Measurements from ENCODE around the gene PRXL2B.
A peak's percentile ranks its signal among the peaks of the same experiment; 100 is the strongest.
"Not testable (repeated sequence)": the region's sequence is repeated elsewhere in the genome, so short reads cannot be mapped to it uniquely, and the experiment has no call there.

The PRXL2B gene

DNA sequence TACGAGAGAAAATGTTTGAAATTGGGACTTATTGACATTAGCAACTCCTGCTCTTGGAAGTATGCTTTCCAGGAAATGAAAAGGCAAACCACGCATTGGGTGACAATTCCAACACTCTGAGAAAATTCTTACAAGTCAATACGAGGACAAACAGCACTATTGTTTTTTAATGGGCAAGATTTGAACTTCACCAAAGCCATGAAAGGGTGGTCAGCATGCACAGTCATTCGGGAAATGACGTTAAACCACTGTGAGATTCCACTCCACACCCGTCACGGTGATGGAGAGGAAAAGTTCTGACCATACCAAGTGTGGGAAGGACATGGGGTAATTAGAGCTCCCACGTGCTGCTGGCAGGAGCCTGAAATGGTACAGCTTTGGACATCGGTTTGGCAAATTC is 12.2 kb upstream of the PRXL2B start:
- Histone ChIP-seq H4K20me1 (no peaks in the 10 kb centered on the region), H3K4me3 (no peak overlapping the region), H3K27ac (no peak overlapping the region), H3K4me1 (peaks cover 62% of the 10 kb centered on the region), H3K36me3 (no peaks in the 10 kb centered on the region), H3K9me3 (peaks cover 14% of the 10 kb centered on the region), H3K9ac (no peak overlapping the region), H3K27me3 (no peaks in the 10 kb centered on the region), H3K4me2 (no peak overlapping the region)
- TF ChIP-seq Cebpa-rat (IDR thresholded peaks at IDR 0.05): no peak

DNA sequence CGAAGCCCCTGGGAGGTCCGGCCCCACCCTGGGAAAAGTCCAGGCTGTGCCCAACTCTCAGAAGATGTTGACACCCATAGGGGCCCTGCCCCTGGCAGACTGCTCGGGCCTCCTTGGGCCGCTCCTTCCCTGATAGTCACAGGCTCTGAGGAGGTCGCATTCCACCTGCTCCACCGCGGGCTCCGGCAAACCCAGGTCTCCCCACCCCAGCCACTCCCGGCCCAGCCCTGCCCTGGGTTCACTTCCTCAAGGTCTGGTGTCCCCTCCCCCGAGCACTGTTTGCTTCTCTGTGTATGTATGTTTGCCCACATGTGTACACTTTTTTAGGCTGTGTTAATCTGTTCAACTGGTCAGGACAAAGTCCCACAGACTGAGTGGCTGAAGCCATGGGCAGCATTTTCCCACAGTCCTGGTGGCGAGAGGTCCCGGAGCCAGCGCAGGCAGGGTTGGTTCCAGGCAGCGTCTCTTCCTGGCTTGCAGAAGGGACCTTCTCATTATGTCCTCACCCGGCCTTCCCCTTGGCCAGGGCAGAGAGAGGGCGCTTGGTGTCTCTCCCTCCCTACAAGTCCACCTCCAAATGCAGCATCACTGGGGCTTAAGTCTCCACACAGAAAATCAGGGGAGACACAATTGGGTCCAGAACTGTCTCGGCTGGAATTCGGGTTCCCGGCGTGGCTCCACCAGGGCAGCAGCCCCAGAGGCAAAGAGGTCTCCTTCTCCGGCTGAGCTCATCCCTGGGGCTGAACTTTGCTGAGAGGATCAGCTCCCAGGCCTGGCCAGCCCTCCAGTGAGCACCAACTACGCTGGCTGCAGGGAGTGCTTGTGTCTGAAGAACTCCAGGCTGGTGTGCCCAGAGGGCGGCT is 10.5 kb upstream of the PRXL2B start:
- H3K27me3 ChIP-seq: no peaks in the 10 kb centered on the region
- H3K9ac ChIP-seq: peak overlapping the region; percentile 76
- H4K20me1 ChIP-seq: no peaks in the 10 kb centered on the region
- peaks cover 62% of the 10 kb centered on the region for H3K4me1 ChIP-seq
- peak overlapping the region; percentile 53 for H3K4me3 ChIP-seq
- peaks cover 14% of the 10 kb centered on the region for H3K9me3 ChIP-seq
- TF ChIP-seq Cebpa-rat (IDR thresholded peaks at IDR 0.05): no peak
- H3K27ac ChIP-seq: peak overlapping the region; percentile 89
- H3K36me3 ChIP-seq: no peaks in the 10 kb centered on the region
- H3K4me2 ChIP-seq: peak overlapping the region; percentile 98

DNA sequence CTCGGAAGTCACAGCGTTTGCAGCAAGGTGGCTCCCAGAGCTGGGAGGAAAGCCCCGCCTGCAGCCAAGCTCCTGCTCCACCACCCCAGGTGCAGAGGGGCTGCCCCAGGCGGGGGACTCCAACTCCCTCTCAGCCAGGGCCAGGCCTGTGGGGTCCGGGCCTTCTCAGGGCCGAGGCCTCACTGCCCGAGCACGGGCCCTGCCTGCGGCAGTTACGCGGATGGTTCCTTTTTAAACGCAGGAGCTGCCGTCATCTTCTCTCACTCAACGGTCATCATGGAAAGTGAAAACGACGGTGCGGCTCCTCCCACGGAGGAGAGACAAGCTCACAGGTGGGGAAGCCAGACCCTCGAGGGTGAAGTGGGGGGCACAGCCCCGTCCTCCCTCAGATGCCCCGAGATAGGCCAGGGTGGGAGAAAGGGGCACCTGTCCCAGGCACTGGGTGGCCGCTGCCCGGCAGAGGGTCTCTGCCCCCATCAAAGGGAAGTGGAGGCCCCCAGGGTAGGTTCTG is 9.0 kb upstream of the PRXL2B start:
- H3K4me3 ChIP-seq: peak overlapping the region; percentile 26; the same call in 1 of the 2 replicates

DNA sequence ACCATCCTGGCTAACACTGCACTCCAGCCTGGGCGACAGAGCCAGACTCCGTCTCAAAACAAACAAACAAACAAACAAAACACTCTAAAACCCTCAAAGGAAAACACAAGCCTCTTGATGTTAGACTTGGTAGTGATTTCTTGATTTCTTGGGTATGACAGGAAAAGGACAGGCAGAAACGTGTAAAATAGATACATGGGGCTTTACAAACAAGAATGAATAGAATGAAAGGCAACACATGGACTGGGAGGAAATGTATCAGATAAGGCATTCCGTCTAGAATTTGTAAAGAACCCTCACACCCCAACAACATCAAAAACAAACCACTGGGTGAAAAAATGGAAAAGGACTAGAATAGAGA is 7.8 kb upstream of the PRXL2B start:
- peaks cover 86% of the 10 kb centered on the region for H3K4me1 ChIP-seq
- H3K9me3 ChIP-seq: peaks cover 4% of the 10 kb centered on the region; the same call in 1 of the 2 replicates
- H3K27me3 ChIP-seq: no peaks in the 10 kb centered on the region
- H3K27ac ChIP-seq: peak overlapping the region; percentile 83
- H3K9ac ChIP-seq: peak overlapping the region; percentile 60; the same call in 1 of the 2 replicates
- peak overlapping the region; percentile 98 for H3K4me2 ChIP-seq
- no peaks in the 10 kb centered on the region for H3K36me3 ChIP-seq
- H3K4me3 ChIP-seq: 0 out of 2 replicates have a peak overlapping the region, but pooled peaks have one; percentile 26
- TF ChIP-seq Cebpa-rat (IDR thresholded peaks at IDR 0.05): no peak
- no peaks in the 10 kb centered on the region for H4K20me1 ChIP-seq

More for the DNA sequence above, 9.0 kb upstream of the PRXL2B start:
- H3K36me3 ChIP-seq, H4K20me1 ChIP-seq, H3K27me3 ChIP-seq: not testable (repeated sequence)
- H3K9ac ChIP-seq: peak overlapping the region; percentile 60
- H3K4me1 ChIP-seq: peaks cover 75% of the 10 kb centered on the region
- H3K9me3 ChIP-seq: peaks cover 14% of the 10 kb centered on the region
- H3K27ac ChIP-seq: peak overlapping the region; percentile 83
- H3K4me2 ChIP-seq: peak overlapping the region; percentile 98

DNA sequence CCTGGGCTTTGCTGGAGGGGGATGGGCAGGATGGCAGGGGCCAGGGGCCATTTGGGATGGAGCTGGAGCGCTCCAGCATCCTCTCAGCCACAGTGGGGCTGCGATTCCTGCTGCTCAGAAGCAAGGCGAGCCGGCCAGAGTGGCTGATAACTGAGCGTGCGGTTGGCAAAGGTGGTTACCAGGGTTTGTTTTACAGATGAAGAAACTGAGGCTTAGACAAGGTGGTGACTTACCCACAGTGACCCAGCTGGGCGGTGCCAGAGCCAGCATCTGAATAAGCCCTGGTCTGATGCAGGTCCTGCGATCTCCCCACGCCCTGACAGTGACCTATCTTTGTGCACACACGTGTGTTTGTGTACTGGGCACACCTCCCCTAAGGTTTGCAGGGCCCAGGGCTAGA is 5.9 kb upstream of the PRXL2B start:
- Histone ChIP-seq H3K4me2 (peak overlapping the region; percentile 98), H4K20me1 (no peaks in the 10 kb centered on the region), H3K36me3 (no peaks in the 10 kb centered on the region), H3K9ac (no peak overlapping the region), H3K4me1 (peaks cover 99% of the 10 kb centered on the region), H3K4me3 (no peak overlapping the region), H3K27me3 (no peaks in the 10 kb centered on the region), H3K27ac (no peak overlapping the region), H3K9me3 (no peaks in the 10 kb centered on the region)
- TF ChIP-seq Cebpa-rat (IDR thresholded peaks at IDR 0.05): no peak

DNA sequence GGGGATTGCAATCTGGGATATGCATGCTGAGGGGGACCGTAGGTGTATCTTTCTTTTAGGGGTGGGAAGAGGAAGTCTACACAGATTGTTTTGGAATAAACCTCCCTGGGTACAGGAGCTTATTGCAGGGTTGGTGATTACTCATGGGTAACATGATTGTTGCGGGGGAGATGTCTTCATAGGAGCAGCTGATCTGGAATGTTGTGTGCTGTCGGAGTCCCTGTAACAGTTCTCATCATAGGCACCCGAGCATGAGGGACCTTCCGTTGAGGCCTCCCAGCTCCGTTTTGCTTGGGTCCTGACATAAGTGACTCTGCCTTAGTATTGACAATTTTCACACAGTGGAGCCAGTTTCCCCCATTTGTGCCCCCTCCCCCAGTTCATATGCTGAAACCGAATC is 4.2 kb upstream of the PRXL2B start:
- Histone ChIP-seq H4K20me1 (no peaks in the 10 kb centered on the region), H3K4me1 (peaks cover 87% of the 10 kb centered on the region), H3K27ac (no peak overlapping the region)

DNA sequence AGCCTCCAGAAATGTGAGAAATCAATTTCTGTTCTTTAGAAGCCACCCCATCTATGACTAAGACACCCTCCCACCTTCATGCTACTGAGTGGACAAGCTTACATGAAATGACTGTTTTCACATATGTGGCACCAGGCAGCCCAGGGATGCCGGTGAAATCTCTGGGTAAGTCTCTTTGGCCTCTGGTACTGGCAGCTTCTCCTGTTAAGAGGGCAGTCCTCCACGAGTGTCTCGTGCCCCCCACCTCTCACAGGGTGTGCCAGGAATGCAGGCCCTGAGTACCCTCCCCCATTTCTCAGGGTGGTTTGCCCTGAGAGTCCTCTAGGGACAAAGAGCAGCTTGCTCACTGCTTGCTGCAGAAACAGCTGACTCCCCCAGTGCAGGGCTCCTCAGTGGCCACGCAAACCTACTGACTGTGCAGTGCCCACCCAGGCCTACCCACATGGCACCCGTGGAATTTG is 3.2 kb upstream of the PRXL2B start:
- TF ChIP-seq Cebpa-rat (IDR thresholded peaks at IDR 0.05): no peak

More for the DNA sequence above, 4.2 kb upstream of the PRXL2B start:
- H3K36me3 ChIP-seq: no peaks in the 10 kb centered on the region
- H3K9ac ChIP-seq: no peak overlapping the region
- H3K4me3 ChIP-seq: no peak overlapping the region
- H3K27me3 ChIP-seq: no peaks in the 10 kb centered on the region
- H3K4me2 ChIP-seq: peak overlapping the region; percentile 98
- TF ChIP-seq Cebpa-rat (IDR thresholded peaks at IDR 0.05): no peak
- no peaks in the 10 kb centered on the region for H3K9me3 ChIP-seq

DNA sequence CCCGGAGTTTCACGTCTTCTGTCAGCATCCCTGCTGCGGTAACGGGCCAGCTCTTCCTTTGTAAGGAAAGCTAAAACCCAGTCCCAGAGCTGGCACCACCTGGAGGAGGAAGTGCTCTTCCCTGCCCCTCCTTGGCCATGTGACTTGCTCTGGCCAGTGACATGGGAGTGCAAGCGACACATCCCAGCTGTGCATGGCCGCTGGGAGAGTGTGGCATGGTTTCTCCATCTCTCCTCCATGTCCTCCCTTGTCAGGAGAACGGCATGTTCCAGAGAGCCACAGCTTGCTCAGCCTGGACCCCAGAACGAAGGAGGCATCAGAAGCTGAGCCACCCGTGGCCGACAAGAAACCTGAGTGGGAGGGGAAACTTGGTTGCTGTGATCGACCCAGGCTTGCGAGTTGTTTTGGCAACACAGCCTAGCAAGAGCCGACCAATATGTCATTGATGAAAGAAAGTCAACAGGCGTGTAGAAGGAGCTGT is 2.7 kb upstream of the PRXL2B start:
- H3K9me3 ChIP-seq: no peaks in the 10 kb centered on the region
- H3K9ac ChIP-seq: peak overlapping the region; percentile 88; the same call in 1 of the 2 replicates
- peaks cover 3% of the 10 kb centered on the region; the same call in 1 of the 2 replicates for H3K27me3 ChIP-seq
- H3K4me3 ChIP-seq: no peak overlapping the region
- H3K36me3 ChIP-seq: peaks cover under 1% of the 10 kb centered on the region; the same call in 1 of the 2 replicates
- H3K4me1 ChIP-seq: peaks cover 87% of the 10 kb centered on the region
- H3K4me2 ChIP-seq: peak overlapping the region; percentile 98
- no peak for TF ChIP-seq Cebpa-rat (IDR thresholded peaks at IDR 0.05)
- peak overlapping the region; percentile 98; the same call in 1 of the 2 replicates for H3K27ac ChIP-seq
- peaks cover 7% of the 10 kb centered on the region for H4K20me1 ChIP-seq

More for the DNA sequence above, 3.2 kb upstream of the PRXL2B start:
- Histone ChIP-seq H3K27ac (peak overlapping the region; percentile 98), H3K4me1 (peaks cover 87% of the 10 kb centered on the region), H3K27me3 (peaks cover 3% of the 10 kb centered on the region; the same call in 1 of the 2 replicates), H3K9ac (peak overlapping the region; percentile 88; the same call in 1 of the 2 replicates), H3K4me2 (peak overlapping the region; percentile 98), H3K9me3 (no peaks in the 10 kb centered on the region), H4K20me1 (peaks cover 1% of the 10 kb centered on the region), H3K4me3 (no peak overlapping the region), H3K36me3 (no peaks in the 10 kb centered on the region)

DNA sequence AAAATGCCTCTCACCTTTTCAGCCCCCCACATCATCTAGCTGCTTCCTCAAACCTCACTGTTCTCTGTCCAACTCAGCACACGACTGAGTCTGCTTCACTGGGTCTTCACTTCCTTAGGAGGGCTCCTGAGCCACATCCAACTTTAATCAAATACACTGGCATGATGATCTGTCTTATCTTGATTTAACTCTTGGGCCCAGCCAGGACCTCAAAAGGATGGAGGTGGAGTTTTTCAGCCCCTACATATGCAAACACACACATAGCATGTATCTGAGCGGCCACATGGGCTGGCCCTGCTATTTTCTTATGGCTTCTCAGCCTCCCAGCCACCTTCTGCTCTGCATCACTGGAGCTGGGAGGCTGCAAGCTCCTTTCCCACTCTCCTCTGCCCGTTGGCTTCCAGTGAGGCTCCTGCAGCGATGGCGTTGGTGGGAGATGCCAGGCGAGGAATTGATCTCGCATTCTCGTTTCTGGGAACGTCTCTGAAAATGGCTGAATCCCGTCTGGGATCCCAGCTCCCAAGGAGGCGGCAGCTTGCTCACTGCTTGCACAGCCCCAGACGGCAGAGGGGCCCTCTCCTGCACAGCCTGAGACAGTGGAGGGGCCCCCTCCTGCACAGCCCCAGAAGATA is 1.8 kb upstream of the PRXL2B start:
- Histone ChIP-seq H3K9ac (peak overlapping the region; percentile 88), H4K20me1 (peaks cover 16% of the 10 kb centered on the region), H3K27me3 (peaks cover 3% of the 10 kb centered on the region; the same call in 1 of the 2 replicates), H3K36me3 (peaks cover 9% of the 10 kb centered on the region), H3K9me3 (no peaks in the 10 kb centered on the region), H3K4me2 (peak overlapping the region; percentile 98), H3K4me1 (peaks cover 84% of the 10 kb centered on the region), H3K27ac (peak overlapping the region; percentile 98), H3K4me3 (peak overlapping the region; percentile 77)
- TF ChIP-seq Cebpa-rat (IDR thresholded peaks at IDR 0.05): no peak
